ENCODE measurements around the gene ENOX1.

DNA sequence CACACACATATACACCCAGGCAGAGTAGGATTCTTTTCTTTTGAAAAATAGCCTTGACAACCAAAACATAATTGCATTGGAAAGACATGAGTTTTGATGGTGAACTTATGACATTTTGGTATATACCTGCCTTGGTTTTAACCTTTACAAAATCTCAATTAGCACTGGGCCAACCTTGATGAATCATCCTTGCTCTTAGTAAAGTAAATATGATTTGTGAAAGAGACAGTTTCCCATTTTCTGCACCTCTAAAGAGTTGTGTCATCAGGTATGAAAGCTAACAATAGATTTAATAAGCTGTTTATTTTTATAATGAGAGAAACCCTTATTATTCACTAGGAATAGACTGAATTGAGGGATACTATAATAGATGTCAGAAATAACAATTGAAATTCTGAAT lies 15.7 kb upstream of the ENOX1 start:
- no peak for TF ChIP-seq ZNF232 (CRISPR knock-in tag; IDR thresholded peaks at IDR 0.05)
- TF ChIP-seq, protein P1, sequence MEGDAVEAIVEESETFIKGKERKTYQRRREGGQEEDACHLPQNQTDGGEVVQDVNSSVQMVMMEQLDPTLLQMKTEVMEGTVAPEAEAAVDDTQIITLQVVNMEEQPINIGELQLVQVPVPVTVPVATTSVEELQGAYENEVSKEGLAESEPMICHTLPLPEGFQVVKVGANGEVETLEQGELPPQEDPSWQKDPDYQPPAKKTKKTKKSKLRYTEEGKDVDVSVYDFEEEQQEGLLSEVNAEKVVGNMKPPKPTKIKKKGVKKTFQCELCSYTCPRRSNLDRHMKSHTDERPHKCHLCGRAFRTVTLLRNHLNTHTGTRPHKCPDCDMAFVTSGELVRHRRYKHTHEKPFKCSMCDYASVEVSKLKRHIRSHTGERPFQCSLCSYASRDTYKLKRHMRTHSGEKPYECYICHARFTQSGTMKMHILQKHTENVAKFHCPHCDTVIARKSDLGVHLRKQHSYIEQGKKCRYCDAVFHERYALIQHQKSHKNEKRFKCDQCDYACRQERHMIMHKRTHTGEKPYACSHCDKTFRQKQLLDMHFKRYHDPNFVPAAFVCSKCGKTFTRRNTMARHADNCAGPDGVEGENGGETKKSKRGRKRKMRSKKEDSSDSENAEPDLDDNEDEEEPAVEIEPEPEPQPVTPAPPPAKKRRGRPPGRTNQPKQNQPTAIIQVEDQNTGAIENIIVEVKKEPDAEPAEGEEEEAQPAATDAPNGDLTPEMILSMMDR (IDR thresholded peaks at IDR 0.05): no peak
- TF ChIP-seq, protein P2, sequence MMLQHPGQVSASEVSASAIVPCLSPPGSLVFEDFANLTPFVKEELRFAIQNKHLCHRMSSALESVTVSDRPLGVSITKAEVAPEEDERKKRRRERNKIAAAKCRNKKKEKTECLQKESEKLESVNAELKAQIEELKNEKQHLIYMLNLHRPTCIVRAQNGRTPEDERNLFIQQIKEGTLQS (CRISPR knock-in tag; conservative IDR thresholded peaks at IDR 0.05): no peak
- TF ChIP-seq, protein P3, sequence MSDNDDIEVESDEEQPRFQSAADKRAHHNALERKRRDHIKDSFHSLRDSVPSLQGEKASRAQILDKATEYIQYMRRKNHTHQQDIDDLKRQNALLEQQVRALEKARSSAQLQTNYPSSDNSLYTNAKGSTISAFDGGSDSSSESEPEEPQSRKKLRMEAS (CRISPR knock-in tag; IDR thresholded peaks at IDR 0.05): no peak
